HepG2 (cell line): ENCODE results near the gene DMGDH. TPM values are rescaled to one million over a fixed set of nuclear protein-coding genes. Genes with fewer than 3 reads are reported as not detected.
A peak's percentile ranks its signal among the peaks of the same experiment; 100 is the strongest.

Source experiments
- BORCS8-MEF2B ChIP-seq: sonication (generic); formaldehyde crosslinking; IDR thresholded peaks from 2 replicates; pipeline ENCODE4 v1.8.0; 2022; ENCODE audit warnings: mild to moderate bottlenecking, missing genetic modification reagents
- CBX5 ChIP-seq: sonication (generic); formaldehyde crosslinking; IDR thresholded peaks from 2 replicates; pipeline ENCODE4 v1.4.0; 2020; ENCODE audit warnings: missing genetic modification reagents, borderline replicate concordance
- FOSL1 ChIP-seq: sonication (generic); formaldehyde crosslinking; IDR thresholded peaks from 2 replicates; pipeline ENCODE4 v1.9.0; 2021; ENCODE audit warnings: missing genetic modification reagents, borderline replicate concordance
- FOXJ3 ChIP-seq: sonication (generic); formaldehyde crosslinking; IDR thresholded peaks from 2 replicates; pipeline ENCODE4 v1.4.0; 2020; ENCODE audit warnings: missing genetic modification reagents, mild to moderate bottlenecking, borderline replicate concordance
- HIVEP1 ChIP-seq: sonication (generic); formaldehyde crosslinking; IDR thresholded peaks from 2 replicates; pipeline ENCODE4 v1.4.0; 2020; ENCODE audit warnings: mild to moderate bottlenecking, missing genetic modification reagents
- ISL2 ChIP-seq: sonication (generic); formaldehyde crosslinking; IDR thresholded peaks from 2 replicates; pipeline ENCODE4 v1.5.0; 2020; ENCODE audit warnings: missing genetic modification reagents
- KLF16 ChIP-seq, 2 experiments: sonication (generic) in 1 of 2; formaldehyde crosslinking in 1 of 2; IDR thresholded peaks; 2 replicates each; pipeline versions ENCODE4 v1.6.1 to v1.8.0; 2016 to 2023; ENCODE audit warnings: missing genetic modification reagents in 2 of 2, missing compliant biosample characterization in 1 of 2
- NR2F2 ChIP-seq: IDR thresholded peaks from 2 replicates; pipeline ENCODE4 v1.6.1; 2012; ENCODE audit warnings: low read depth, inconsistent platforms, borderline replicate concordance
- PTBP1 ChIP-seq: fragments of 200-400 bp; formaldehyde crosslinking; IDR thresholded peaks from 2 replicates; pipeline ENCODE4 v1.6.1; 2018; ENCODE audit warnings: low read length, low read depth; ENCODE audit not compliant: poor library complexity, severe bottlenecking
- RXRB ChIP-seq: IDR thresholded peaks from 2 replicates; pipeline ENCODE4 v1.6.1; 2016; ENCODE audit warnings: borderline replicate concordance, missing genetic modification reagents, missing compliant biosample characterization
- SIN3A ChIP-seq: IDR thresholded peaks from 2 replicates; pipeline ENCODE4 v1.6.1; 2011; ENCODE audit warnings: low read depth, mild to moderate bottlenecking, control low read depth, low read length, borderline replicate concordance
- ZNF24 ChIP-seq: fragments of 450-650 bp; IDR thresholded peaks from 2 replicates; pipeline ENCODE4 v1.6.1; 2017; ENCODE audit warnings: antibody characterized with exemption, mild to moderate bottlenecking
- ZNF251 ChIP-seq: sonication (generic); formaldehyde crosslinking; IDR thresholded peaks from 2 replicates; pipeline ENCODE4 v1.9.0; 2021; ENCODE audit warnings: mild to moderate bottlenecking, missing genetic modification reagents
- ZNF343 ChIP-seq: sonication (generic); formaldehyde crosslinking; IDR thresholded peaks from 2 replicates; pipeline ENCODE4 v1.4.0; 2020; ENCODE audit warnings: mild to moderate bottlenecking, missing genetic modification reagents
- ZNF644 ChIP-seq: IDR thresholded peaks from 2 replicates; pipeline ENCODE4 v1.6.1; 2016; ENCODE audit warnings: low read depth
- ZNF841 ChIP-seq: sonication (generic); formaldehyde crosslinking; IDR thresholded peaks from 2 replicates; pipeline ENCODE4 v1.8.1; 2023; ENCODE audit warnings: missing genetic modification reagents, borderline replicate concordance
- ZNF878 ChIP-seq: sonication (generic); formaldehyde crosslinking; IDR thresholded peaks from 2 replicates; pipeline ENCODE4 v1.8.1; 2023; ENCODE audit warnings: mild to moderate bottlenecking, missing genetic modification reagents, moderate library complexity
- ZSCAN22 ChIP-seq: sonication (generic); formaldehyde crosslinking; IDR thresholded peaks from 2 replicates; pipeline ENCODE4 v1.4.0; 2020; ENCODE audit warnings: mild to moderate bottlenecking, missing genetic modification reagents
- polyA plus RNA-seq, 8 experiments: library from polyadenylated mRNA; depleted of rRNA in 3 of 8; stranded (reverse) in 7 of 8; unstranded in 1 of 8; fragments of >200 nt; fragmentation: Illumina TruSeq in 4 of 8; extraction: Trizol in 4 of 8; gene quantifications; 2 replicates each; pipeline versions ENCODE4 v1.2.1 to v1.2.3, GENCODE V29; 2011 to 2016; ENCODE audit warnings: low read depth in 4 of 8, missing spikeins in 1 of 8, mixed read lengths in 1 of 8; ENCODE audit not compliant: insufficient read depth in 1 of 8
- total RNA-seq, 5 experiments: library from RNA; depleted of rRNA; stranded (reverse); fragments of >200 nt; fragmentation: Illumina TruSeq; extraction: Trizol; gene quantifications; 2 replicates each; pipeline ENCODE4 v1.2.3, GENCODE V29; 2016; ENCODE audit warnings: low read depth in 1 of 5
- TF ChIP-seq, protein P1 (sequence below): sonication (generic); formaldehyde crosslinking; IDR thresholded peaks from 2 replicates; pipeline ENCODE4 v1.4.0; 2020; ENCODE audit warnings: missing genetic modification reagents
- TF ChIP-seq, protein P2 (sequence below): sonication (generic); formaldehyde crosslinking; IDR thresholded peaks from 2 replicates; pipeline ENCODE4 v1.8.0; 2022; ENCODE audit warnings: mild to moderate bottlenecking, missing genetic modification reagents
- TF ChIP-seq, protein P3 (sequence below): sonication (generic); formaldehyde crosslinking; IDR thresholded peaks from 2 replicates; pipeline ENCODE4 v1.4.0; 2020; ENCODE audit warnings: missing genetic modification reagents

The DMGDH gene
- total and polyA plus RNA-seq, 2 of the 13 experiments (the other 11 are each of a cell fraction or from before 2014, with no cell fraction given): 3.6 to 7.9 TPM

DNA sequence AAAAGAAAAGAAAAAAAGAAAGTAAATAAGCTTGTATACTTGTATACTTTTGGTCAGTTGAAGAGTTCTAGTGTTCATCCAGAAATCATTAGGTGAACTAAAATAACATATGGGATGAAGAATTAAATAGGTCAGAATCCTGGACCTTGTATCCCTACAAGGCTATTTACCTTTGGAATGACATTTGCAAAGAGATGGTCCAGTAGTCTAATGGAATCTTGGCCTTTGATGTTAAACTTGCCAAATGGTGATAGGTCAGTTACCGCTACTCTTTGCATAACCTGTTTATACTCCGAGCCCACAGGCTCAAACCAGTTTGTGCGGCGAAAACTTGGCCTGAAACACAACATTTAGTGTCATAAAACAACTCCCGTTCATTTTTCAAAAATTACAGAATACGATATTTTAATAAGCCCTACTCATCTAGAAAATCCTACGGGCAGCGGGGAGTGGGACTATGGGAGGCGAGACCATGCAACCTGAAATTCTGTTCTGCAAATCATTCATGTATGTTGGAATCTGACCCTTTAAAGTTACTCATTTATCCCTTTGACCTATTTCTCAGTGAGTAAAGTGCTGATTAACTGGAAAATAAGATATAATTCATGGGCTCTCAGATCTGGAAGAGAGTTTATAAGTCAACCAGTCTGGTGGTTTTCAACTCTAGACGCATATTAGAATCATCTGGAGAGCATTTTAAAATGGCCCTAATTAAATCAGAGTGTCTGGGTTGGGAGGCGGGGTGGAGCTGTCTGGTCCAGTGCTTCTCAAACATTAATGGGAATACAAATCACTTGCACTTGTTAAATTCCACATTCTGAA is 38.6 kb downstream of the DMGDH start (continued):
- TF ChIP-seq, protein P1, sequence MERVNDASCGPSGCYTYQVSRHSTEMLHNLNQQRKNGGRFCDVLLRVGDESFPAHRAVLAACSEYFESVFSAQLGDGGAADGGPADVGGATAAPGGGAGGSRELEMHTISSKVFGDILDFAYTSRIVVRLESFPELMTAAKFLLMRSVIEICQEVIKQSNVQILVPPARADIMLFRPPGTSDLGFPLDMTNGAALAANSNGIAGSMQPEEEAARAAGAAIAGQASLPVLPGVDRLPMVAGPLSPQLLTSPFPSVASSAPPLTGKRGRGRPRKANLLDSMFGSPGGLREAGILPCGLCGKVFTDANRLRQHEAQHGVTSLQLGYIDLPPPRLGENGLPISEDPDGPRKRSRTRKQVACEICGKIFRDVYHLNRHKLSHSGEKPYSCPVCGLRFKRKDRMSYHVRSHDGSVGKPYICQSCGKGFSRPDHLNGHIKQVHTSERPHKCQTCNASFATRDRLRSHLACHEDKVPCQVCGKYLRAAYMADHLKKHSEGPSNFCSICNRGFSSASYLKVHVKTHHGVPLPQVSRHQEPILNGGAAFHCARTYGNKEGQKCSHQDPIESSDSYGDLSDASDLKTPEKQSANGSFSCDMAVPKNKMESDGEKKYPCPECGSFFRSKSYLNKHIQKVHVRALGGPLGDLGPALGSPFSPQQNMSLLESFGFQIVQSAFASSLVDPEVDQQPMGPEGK: 0 out of 2 replicates have a peak, but pooled peaks have one; percentile 11
- TF ChIP-seq SIN3A (no peak), ZSCAN22 (CRISPR knock-in tag) (no peak), ZNF841 (no peak), ISL2 (CRISPR knock-in tag) (peak; percentile 92), HIVEP1 (CRISPR knock-in tag) (no peak), ZNF251 (no peak), ZNF878 (CRISPR knock-in tag) (no peak), PTBP1 (no peak), ZNF24 (no peak), KLF16 (CRISPR knock-in tag; IDR thresholded peaks at IDR 0.05) (no peak), RXRB (peak; percentile 96), FOSL1 (no peak), BORCS8-MEF2B (no peak), ZNF644 (CRISPR knock-in tag) (peak; percentile 91), CBX5 (CRISPR knock-in tag) (no peak), FOXJ3 (CRISPR knock-in tag) (peak; percentile 87; the same call in 1 of the 2 replicates), NR2F2 (peak; percentile 87), ZNF343 (CRISPR knock-in tag) (no peak)
- TF ChIP-seq, protein P2, sequence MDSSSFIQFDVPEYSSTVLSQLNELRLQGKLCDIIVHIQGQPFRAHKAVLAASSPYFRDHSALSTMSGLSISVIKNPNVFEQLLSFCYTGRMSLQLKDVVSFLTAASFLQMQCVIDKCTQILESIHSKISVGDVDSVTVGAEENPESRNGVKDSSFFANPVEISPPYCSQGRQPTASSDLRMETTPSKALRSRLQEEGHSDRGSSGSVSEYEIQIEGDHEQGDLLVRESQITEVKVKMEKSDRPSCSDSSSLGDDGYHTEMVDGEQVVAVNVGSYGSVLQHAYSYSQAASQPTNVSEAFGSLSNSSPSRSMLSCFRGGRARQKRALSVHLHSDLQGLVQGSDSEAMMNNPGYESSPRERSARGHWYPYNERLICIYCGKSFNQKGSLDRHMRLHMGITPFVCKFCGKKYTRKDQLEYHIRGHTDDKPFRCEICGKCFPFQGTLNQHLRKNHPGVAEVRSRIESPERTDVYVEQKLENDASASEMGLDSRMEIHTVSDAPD (CRISPR knock-in tag): peak; percentile 51; the same call in 1 of the 2 replicates
- TF ChIP-seq, protein P3, sequence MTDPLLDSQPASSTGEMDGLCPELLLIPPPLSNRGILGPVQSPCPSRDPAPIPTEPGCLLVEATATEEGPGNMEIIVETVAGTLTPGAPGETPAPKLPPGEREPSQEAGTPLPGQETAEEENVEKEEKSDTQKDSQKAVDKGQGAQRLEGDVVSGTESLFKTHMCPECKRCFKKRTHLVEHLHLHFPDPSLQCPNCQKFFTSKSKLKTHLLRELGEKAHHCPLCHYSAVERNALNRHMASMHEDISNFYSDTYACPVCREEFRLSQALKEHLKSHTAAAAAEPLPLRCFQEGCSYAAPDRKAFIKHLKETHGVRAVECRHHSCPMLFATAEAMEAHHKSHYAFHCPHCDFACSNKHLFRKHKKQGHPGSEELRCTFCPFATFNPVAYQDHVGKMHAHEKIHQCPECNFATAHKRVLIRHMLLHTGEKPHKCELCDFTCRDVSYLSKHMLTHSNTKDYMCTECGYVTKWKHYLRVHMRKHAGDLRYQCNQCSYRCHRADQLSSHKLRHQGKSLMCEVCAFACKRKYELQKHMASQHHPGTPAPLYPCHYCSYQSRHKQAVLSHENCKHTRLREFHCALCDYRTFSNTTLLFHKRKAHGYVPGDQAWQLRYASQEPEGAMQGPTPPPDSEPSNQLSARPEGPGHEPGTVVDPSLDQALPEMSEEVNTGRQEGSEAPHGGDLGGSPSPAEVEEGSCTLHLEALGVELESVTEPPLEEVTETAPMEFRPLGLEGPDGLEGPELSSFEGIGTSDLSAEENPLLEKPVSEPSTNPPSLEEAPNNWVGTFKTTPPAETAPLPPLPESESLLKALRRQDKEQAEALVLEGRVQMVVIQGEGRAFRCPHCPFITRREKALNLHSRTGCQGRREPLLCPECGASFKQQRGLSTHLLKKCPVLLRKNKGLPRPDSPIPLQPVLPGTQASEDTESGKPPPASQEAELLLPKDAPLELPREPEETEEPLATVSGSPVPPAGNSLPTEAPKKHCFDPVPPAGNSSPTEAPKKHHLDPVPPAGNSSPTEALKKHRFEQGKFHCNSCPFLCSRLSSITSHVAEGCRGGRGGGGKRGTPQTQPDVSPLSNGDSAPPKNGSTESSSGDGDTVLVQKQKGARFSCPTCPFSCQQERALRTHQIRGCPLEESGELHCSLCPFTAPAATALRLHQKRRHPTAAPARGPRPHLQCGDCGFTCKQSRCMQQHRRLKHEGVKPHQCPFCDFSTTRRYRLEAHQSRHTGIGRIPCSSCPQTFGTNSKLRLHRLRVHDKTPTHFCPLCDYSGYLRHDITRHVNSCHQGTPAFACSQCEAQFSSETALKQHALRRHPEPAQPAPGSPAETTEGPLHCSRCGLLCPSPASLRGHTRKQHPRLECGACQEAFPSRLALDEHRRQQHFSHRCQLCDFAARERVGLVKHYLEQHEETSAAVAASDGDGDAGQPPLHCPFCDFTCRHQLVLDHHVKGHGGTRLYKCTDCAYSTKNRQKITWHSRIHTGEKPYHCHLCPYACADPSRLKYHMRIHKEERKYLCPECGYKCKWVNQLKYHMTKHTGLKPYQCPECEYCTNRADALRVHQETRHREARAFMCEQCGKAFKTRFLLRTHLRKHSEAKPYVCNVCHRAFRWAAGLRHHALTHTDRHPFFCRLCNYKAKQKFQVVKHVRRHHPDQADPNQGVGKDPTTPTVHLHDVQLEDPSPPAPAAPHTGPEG (CRISPR knock-in tag): no peak
